Central memory CD4-positive, alpha-beta T cell (primary cell): ENCODE results near the gene UNC5A.

ENCODE experiments used
- DNase-seq: peaks from one replicate; pipeline ENCODE4 v3.0.0; 2022

The UNC5A gene

DNA sequence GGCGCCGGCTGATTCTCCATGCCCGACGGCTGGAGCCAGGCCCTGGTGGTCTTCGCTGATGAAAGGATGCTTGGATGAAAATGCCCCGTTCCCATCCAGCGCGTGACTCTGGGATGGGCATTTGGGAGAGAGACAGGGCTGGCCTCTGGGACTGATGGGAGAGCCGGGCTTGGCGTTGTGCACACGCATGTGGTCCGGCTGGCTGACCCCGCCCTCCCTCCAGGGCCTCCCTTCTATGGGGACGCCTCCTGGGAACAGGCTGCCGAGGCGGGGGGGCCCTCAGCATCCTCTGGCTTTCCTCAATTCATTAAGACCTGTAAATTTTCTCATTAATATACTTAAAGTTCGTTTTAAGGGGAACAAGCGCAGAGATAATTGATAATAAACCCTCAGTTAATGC, 36.8 kb downstream of the UNC5A start:
- no peak for DNase-seq

DNA sequence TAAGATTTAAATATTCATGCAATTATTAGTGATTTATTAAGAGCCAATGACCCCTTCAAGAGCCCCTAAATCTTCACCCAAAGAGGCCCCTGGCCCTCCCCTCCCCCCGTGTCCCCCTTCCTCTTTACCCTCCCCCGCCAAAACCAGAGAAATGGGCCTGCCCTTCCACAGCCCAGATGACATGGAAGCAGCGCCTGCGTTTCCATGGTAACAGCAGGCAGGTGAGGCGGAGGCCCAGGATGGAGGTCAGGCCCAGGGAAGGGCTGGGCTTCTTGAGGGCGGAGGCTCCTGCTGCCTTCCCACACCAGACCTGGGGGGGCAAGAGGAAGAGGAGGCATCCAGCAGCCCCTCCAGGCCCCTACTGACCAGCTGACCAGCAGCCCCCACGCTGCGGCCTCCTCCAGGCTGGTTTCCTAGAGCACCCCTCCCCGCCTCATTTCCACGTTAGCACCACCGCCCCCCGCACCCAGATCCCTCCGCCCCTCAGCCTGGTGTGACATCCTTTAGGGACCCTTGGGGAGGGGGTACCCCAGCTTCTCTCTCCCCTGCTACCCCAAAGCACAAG, 37.4 kb downstream of the UNC5A start:
- no peak for DNase-seq

DNA sequence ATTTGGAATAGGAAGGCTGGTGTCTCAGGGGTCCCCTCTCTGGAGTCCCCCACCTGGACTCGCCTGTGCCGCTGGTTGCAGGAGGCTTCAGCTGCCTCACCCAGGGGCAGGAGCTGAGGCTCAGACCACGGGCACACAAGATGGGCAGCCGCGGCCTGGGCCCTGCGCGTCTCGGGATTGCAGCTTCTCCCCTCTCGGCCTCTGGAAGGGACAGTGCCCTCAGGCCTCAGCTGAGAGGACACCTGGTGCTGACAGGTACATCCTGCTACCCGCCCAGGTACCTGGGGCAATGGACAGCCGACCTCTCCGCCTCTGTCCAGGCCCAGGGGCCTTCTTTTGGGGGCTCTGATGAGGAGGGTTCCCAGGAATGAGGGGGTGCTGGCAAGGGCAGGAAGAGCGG, 38.3 kb downstream of the UNC5A start:
- DNase-seq: no peak

GRCh38 chr5:176849611-176850227, 39.4 kb downstream of the UNC5A start:
- no peak for DNase-seq

GRCh38 chr5:176850371-176851245, 40.2 kb downstream of the UNC5A start:
- no peak for DNase-seq

DNA sequence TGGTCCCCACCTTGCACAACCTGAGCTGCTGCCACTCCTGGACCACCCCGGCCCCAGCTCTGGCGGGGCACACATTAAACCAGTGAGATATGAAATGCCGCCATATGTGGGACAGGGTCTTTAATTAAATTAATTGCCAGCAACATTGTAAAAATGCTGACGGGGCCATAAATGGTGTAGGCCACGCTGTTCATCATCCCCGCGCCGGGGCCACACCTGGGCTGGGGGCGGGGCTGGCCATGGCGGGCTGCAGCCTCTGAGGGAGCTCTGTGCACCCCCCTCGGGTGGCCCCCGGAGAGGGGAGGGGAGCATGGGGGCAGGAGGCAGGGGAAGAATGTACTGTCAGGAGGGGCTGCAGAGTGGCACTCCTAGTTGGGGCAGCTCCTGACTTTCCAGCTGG, 41.0 kb downstream of the UNC5A start:
- no peak for DNase-seq

DNA sequence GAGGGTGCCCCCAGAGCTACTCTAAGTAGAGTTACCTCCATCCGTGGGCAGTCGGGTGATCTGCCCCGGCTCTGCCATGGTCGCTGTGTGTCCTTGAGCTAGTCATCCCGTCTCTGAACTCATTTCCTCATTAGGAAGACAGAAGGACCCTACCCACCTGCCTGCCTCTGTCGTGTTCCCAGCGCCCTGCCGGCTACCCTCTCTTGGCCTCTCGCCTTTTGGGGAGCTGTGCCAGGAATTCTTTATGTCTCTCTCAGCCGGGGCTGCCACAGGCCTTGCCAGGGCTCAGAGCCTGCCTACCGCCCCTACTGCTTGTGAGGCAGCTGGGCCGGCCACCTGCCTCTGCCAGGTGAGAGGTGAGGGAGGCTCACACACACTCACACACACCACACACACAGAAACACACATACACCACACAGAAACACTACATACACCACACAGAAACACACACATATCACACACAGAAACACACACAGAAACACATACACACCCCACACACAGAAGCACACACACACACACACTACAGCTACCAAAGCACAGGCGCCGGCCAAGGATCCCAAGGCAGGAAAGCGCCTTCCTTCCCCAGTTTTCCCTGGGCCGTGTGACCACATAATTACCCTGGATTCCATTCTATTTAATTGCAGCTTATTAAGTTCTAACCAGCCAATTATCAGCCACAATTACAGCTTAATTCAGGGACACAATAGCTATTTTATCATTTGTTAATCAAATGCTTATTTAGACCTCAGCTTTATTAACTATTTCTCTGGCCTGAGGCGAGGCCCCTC, 41.7 kb downstream of the UNC5A start:
- no peak for DNase-seq

GRCh38 chr5:176853151-176853778, 42.9 kb downstream of the UNC5A start:
- DNase-seq: no peak

DNA sequence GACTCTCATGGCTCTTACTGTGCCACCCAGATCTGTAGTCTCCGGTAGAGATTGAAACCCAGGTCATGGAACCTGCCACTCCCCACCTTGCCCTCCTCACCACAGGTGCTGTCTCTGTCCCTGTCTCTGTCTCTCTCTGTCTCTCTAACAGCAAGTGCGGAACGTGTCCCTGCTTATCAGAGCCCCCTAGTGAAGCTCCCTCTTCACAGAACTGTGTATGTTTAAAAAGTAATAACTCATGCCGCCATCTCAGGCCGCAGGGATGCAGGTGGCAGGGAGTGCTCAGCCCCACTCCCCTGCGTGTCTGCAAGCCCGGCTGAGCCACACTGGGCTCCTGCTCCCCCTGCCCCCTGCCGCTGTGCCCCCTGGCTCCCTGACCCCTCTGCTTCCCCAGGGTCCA, 43.8 kb downstream of the UNC5A start:
- DNase-seq: no peak

- DNase-seq: no peak
Observed at GRCh38 chr5:176855598-176855997, 45.2 kb downstream of the UNC5A start.

- no peak for DNase-seq
Observed at GRCh38 chr5:176856746-176857145, 46.4 kb downstream of the UNC5A start.

DNA sequence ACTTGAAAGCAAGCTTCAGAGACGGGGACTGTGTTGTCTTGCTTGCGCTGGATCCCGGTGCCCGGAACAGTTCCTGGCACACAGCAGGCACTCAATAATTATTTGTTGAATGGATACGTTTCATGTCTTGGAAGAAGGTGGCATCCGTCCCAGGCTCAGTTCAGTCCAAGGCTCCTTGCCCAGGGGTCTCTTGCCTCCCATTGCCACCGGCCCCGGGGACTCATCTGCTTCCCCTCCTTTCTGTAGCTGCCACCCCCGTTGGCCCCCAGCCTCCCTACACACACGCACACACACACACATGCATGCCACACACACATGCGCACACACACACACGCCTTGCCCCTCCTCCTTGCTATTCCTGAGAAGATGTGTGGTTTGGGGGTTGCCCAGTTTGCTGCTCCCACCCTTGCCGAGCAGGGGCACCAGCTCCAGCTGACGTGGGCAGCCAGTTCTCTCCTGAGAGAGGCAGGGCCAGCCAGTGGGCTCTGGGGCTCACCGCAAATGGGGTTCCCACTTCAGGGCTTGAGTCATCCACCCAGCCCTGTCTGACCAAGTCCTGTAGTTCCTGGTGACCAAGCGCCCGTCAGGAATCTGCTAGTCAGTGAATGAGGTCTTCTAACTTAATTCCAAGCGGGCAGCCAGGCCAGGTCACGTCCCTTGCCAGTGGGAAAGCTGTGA, 47.0 kb downstream of the UNC5A start:
- no peak for DNase-seq

GRCh38 chr5:176857894-176858273, 47.5 kb downstream of the UNC5A start:
- no peak for DNase-seq

DNA sequence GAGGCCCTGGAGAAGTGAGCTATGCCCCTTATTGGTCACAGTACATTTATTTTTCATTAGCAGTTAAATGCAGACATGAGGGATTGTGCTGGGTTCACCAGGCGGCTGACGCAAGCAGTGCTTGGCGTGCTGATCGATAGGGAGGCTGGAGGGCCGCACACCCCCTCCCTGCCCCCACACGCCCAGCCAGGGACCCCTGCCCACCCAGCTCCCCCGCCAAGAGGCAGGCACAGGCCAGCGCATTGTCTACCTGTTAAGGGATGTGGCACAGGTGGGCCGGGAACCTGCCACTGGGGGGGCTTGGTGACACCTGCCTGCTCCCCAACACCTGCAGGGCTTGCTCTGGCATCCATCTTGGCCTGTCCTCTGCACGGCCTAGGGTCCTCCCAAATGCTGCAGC, 49.6 kb downstream of the UNC5A start:
- no peak for DNase-seq

DNA sequence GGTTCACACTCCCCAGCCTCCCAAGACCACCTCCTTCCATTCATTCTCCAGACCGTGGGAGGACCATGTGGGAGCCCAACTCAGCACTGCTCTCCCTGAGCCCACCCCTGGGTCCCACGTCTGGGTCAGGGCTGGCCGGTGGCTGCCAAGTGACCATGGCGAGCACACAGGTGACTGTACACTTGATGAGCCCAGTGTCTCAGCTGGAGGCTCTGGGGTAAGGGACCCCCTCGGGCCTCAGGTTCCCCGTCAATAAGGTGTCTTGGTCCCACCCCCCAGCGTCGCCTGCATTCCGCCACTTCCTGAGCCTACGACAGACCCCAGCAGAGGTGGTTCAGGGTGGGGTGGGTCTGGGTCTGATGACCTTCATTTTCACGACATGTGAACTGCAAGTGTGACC, 50.0 kb downstream of the UNC5A start:
- no peak for DNase-seq

DNA sequence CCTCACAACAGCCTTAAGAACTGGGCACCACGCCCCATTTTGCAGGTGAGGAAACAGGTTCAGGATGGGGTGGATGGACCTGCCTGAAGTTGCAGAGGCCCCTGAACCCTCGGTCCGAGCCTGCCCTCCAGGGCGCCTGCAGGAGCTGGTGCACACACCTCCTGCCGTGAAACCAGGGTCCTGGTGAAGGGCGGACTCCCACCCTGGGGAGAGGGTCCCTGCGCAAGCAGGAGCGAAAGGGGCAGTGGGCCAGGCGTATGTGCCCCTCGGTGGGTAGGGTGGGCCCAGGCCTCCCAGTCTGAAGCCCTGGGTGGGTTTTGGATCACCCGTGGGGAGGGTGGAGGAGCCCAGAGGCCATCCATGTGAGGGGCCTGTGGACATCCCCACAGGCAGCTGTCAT, 50.9 kb downstream of the UNC5A start:
- DNase-seq: no peak

DNA sequence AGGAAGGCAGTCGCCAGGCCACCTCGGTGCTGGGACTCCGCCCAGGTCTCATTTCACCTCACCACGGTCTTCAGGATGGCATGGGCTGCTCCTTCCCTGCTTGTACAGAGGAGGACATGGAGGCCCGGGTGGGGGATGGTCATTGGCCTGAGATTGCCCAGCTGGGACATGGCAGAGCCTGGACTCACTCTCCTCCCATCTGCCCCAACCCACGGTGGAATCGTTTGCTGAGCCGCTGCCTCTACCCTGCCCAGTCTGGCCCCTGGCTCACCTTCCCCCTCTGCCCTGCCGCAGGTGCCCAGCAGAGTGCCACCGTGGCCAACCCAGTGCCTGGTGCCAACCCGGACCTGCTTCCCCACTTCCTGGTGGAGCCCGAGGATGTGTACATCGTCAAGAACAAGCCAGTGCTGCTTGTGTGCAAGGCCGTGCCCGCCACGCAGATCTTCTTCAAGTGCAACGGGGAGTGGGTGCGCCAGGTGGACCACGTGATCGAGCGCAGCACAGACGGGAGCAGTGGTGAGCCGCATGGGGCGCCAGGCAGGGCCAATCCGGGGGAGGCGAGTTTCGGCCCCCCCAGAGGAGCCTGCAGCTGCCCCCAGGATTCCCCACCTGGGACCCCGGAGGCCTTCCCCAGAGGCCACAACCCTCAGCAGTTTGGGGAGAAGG, 52.1 kb downstream of the UNC5A start:
- DNase-seq: no peak

DNA sequence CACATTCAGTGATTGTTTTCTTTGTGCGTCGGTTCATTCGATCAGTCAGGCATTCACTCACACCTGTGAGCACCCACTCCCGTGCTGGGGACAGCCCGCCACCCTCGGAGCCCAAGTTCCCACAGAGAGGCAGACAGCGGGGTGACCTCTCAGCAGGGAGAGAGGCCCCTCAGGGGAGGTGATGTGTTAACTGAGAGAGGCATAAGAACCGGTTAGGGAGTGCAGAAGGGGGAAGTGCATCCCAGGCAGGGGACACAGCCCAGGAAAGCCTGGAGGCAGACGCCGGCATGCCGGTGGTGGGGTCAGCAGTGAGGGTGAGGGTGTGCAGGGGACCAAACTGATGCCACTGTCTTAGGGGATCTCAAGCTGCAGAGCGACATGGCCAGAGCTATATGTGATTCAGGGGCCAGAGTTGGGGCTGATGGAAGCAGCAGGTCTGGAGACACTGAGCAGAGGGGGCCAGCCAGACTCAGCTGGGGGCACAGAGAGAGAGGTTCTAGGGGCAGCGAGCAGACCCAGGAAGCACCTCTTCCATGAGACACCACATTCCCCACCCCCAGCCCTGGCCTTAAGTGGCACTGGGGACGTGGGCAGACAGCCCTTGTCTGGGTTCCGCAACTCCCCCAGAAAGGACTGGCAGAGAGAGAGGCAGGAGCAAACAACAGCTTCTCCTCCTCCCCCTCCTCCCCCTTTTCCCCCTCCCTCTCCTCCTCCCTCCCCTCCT, 52.8 kb downstream of the UNC5A start:
- DNase-seq: no peak

DNA sequence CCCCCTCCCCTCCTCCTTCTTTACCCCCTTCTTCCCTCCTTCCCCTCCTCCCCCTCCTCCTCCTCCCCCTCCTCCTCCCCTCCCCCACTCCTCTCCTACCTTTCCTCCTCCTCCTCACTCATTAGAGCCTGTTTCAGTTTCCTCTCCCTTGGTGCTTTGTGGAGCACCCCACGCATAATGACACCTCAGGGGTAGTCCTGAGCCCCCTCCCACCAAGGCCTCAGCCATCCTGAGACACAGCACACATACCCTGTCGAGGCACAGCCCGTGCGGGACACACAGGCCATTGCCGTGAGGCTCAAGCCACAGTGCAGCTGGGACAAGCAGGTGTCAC, 53.4 kb downstream of the UNC5A start:
- no peak for DNase-seq

GRCh38 chr5:176864755-176865154, 54.4 kb downstream of the UNC5A start:
- no peak for DNase-seq

- no peak for DNase-seq
Observed at GRCh38 chr5:176865964-176866363, 55.6 kb downstream of the UNC5A start.
